Liver (tissue), 3 donors: ENCODE results near the gene ABCC1.

Source experiments
- CTCF ChIP-seq: fragments of 150-350 bp; IDR thresholded peaks from 2 replicates; pipeline ENCODE4 v1.5.1; 2017; ENCODE audit warnings: improper control_type of control experiment, low read depth, low read length; ENCODE audit not compliant: missing input control
- FOXA1 ChIP-seq: IDR thresholded peaks from 2 replicates; pipeline ENCODE4 v1.6.1; 2016; ENCODE audit warnings: antibody characterized with exemption
- SP1 ChIP-seq: IDR thresholded peaks from 2 replicates; pipeline ENCODE4 v1.6.1; 2018; ENCODE audit warnings: antibody characterized with exemption, mild to moderate bottlenecking
- TF ChIP-seq, protein P1 (sequence below): IDR thresholded peaks from 2 replicates; pipeline ENCODE4 v1.6.1; 2016; ENCODE audit warnings: antibody characterized with exemption
- donor health status: healthy.
- donor health status: healthy.

GRCh38 chr16:16175296-16175695 is 225.9 kb downstream of the ABCC1 start:
- TF ChIP-seq, protein P1, sequence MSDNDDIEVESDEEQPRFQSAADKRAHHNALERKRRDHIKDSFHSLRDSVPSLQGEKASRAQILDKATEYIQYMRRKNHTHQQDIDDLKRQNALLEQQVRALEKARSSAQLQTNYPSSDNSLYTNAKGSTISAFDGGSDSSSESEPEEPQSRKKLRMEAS, result no peak
- TF ChIP-seq CTCF, result no peak
- no peak for TF ChIP-seq FOXA1
- TF ChIP-seq SP1, result no peak
